ENCODE results near the gene AGBL1.

Gene AGBL1

GRCh38 chr15:86165265-86166211 lies 85.9 kb downstream of the AGBL1 start:
- DNase-seq: no peak

GRCh38 chr15:86167841-86168240 lies 88.2 kb downstream of the AGBL1 start:
- DNase-seq: no peak

GRCh38 chr15:86178845-86179244 lies 99.2 kb downstream of the AGBL1 start:
- no peak for DNase-seq

GRCh38 chr15:86183596-86184491 lies 104.2 kb downstream of the AGBL1 start:
- no peak for DNase-seq

GRCh38 chr15:86193716-86194380 lies 114.2 kb downstream of the AGBL1 start:
- DNase-seq: no peak

- DNase-seq: no peak
Measured at GRCh38 chr15:86197770-86198169, 118.1 kb downstream of the AGBL1 start.

GRCh38 chr15:86199467-86200145 lies 119.9 kb downstream of the AGBL1 start:
- DNase-seq: no peak

- no peak for DNase-seq
Measured at GRCh38 chr15:86201313-86202008, 121.8 kb downstream of the AGBL1 start.

GRCh38 chr15:86203462-86203861 lies 123.8 kb downstream of the AGBL1 start:
- DNase-seq: no peak

- DNase-seq: no peak
Measured at GRCh38 chr15:86205096-86205495, 125.4 kb downstream of the AGBL1 start.

GRCh38 chr15:86213420-86213819 lies 133.7 kb downstream of the AGBL1 start:
- DNase-seq: no peak

- no peak for DNase-seq
Measured at GRCh38 chr15:86213888-86214287, 134.2 kb downstream of the AGBL1 start.

GRCh38 chr15:86221119-86221518 lies 141.4 kb downstream of the AGBL1 start:
- DNase-seq: no peak

- DNase-seq: no peak
Measured at GRCh38 chr15:86229306-86229705, 149.6 kb downstream of the AGBL1 start.

GRCh38 chr15:86229936-86230335 lies 150.3 kb downstream of the AGBL1 start:
- no peak for DNase-seq

- peak; percentile 39 for DNase-seq
Measured at GRCh38 chr15:86231864-86232721, 152.4 kb downstream of the AGBL1 start.

- no peak for DNase-seq
Measured at GRCh38 chr15:86235667-86236066, 156.0 kb downstream of the AGBL1 start.

GRCh38 chr15:86236356-86237110 lies 156.9 kb downstream of the AGBL1 start:
- no peak for DNase-seq

- DNase-seq: no peak
Measured at GRCh38 chr15:86237111-86237500, 157.4 kb downstream of the AGBL1 start.
